Stomach smooth muscle (tissue), 2 donors: Measurements from ENCODE around the gene MAPK12.

Experiments used
- H3K27ac ChIP-seq: one replicate; pipeline ENCODE4 v1.7.0; 2013; ENCODE audit warnings: mild to moderate bottlenecking, low read length, inconsistent platforms
- H3K27me3 ChIP-seq, 2 donors: one replicate each; pipeline ENCODE4 v1.7.0; 2013; ENCODE audit warnings: low read length in 2 of 2; ENCODE audit not compliant: insufficient read depth in 2 of 2, control insufficient read depth in 1 of 2
- H3K36me3 ChIP-seq, 2 donors: one replicate each; pipeline ENCODE4 v1.7.0; 2013; ENCODE audit warnings: low read length in 2 of 2; ENCODE audit not compliant: control insufficient read depth in 2 of 2, insufficient read depth in 2 of 2
- H3K4me1 ChIP-seq: one replicate; pipeline ENCODE4 v1.7.0; 2013; ENCODE audit warnings: low read length; ENCODE audit not compliant: control insufficient read depth, insufficient read depth
- H3K4me3 ChIP-seq, 2 donors: one replicate each; pipeline ENCODE4 v1.7.0; 2013; ENCODE audit warnings: low read length in 2 of 2
- H3K9ac ChIP-seq, 2 donors: one replicate each; pipeline ENCODE4 v1.7.0; 2013; ENCODE audit warnings: low read length in 2 of 2, mild to moderate bottlenecking in 1 of 2
- H3K9me3 ChIP-seq, 2 donors: one replicate each; pipeline ENCODE4 v1.7.0; 2013; ENCODE audit warnings: low read length in 2 of 2; ENCODE audit not compliant: control insufficient read depth in 2 of 2
- donor health status: healthy.
- donor health status: Pancreatic carcinoma.

The MAPK12 gene

DNA sequence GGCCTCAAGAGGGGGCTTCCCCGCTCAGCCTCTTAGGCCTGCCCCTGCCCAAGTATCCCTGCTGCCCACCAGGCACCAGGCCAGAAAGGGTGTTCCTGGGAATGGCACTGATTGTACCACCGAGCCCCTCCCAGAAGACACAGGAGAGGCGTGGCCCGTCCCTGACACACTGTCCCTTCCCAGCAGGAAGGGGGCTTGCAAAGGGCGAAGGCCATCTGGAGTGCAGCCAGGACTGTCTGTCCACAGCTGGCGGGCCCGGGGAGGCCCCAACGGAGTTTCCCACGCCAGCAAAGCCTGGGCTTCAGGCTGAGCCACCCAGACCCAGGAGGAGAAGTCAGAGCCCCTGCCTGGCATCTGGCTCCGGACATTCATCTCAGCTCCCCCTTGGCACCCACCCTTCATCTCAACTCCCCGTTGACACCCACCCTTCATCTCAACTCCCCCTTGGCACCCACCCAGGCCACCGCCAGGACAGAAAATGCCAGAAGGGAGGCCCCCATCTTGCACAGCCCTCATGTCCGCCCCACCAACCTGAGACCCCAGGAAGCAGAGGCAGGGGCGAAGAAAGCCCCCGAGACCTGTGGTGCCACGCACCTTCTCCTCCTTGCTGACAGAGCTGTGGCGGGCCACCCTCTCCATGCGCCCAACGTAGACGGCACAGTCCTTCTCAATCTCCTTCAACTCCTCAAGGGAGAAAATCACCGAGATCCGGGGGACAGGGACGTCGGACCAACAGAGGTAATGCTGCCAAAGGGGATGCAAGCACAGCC, 36.1 kb downstream of the MAPK12 start:
- Histone ChIP-seq H3K36me3 (peaks cover 49 to 62% of the 10 kb centered on the region in 2 donors), H3K9ac (no peak overlapping the region), H3K27me3 (no peaks in the 10 kb centered on the region), H3K4me1 (no peaks in the 10 kb centered on the region), H3K4me3 (no peak overlapping the region), H3K27ac (no peak overlapping the region), H3K9me3 (no peaks in the 10 kb centered on the region)

DNA sequence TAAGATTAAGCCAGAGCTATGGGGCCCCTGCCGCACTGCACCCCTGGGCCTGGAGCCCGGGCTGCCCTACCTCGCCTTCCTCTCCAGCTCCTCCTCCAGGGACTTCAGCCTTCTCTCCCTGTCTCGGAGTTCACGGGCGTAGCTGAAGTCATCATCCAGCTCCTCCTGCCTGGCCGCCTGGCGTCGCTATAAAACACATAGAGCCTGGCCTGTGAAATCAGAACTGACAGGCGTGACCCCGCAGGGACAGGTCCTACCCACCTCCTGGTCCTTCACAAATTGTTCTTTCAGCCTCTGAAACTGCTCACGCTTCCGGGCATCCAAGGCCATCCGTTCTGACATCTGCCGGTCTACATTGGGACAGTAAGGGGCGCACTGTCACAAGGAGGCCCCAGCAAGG, 37.4 kb downstream of the MAPK12 start:
- no peak overlapping the region for H3K4me3 ChIP-seq
- peaks cover 11% of the 10 kb centered on the region for H3K4me1 ChIP-seq
- H3K9ac ChIP-seq, result no peak overlapping the region
- H3K9me3 ChIP-seq, result no peaks in the 10 kb centered on the region
- H3K36me3 ChIP-seq, result peaks cover 43 to 63% of the 10 kb centered on the region in 2 donors
- no peak overlapping the region for H3K27ac ChIP-seq
- no peaks in the 10 kb centered on the region for H3K27me3 ChIP-seq

DNA sequence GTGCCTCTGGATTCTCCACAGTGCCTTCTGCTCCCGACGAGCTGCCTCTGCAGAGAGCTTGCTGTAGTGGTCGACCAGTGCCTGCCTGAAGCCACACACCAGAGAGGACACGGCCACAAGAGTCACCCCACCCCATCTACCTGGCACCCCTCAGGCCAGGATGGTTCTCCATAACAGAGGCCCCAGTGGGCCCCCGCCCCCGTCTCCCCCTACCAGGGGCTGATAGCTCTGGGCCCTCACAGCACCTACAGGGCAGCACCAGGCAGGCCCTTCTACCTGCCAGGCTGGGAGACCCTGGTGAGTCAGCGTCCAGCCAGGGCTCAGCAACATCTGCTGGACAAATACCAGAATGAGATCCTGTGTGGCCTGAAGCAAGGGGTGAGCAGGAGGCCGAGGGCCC, 39.0 kb downstream of the MAPK12 start:
- Histone ChIP-seq H3K27ac (no peak overlapping the region), H3K9me3 (no peaks in the 10 kb centered on the region), H3K27me3 (no peaks in the 10 kb centered on the region), H3K9ac (no peak overlapping the region), H3K4me1 (peaks cover 14% of the 10 kb centered on the region), H3K36me3 (peaks cover 49 to 66% of the 10 kb centered on the region in 2 donors), H3K4me3 (no peak overlapping the region)

DNA sequence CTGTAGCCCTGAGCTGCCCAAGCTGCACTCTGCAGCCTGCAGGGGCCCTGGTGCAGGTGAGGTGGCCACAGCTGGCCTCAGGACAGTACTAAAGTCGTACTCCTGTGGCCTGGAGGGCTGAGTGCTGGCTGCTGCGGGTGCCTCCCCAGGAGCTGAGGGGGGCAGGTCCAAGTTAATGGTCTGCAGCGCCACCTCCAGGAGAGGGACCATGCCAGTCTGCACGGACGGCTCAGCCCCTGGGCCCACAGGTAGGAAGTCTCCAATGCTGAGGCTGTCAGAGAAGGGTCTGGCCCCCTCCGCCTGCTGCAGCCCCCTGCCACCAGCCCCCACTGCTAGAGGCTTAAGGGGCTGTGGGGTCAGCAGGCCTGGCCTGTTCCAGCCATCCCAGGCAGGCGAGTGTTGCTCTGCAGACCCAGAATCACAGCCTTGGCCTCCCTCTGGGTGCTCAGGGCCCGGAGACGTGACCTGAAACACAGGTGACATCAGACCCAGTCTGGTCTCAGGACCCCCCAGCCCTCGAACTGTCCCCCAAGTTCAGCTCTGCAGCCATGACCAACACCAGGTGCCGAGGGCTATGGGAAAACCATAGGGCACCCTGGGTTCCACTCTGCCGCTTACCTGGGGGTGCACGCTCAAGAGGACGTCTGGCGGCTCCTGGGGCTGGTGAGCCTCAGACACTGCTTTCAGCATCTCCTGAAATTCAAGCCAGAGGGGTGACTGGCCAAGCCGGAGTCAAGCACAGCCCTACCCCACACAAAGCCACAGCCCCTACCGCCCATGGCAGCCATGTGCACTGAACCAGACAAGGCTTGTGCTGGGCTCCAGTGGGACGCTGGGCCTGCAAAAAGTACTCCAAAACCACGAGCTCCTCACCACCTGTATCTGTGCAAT, 39.8 kb downstream of the MAPK12 start:
- Histone ChIP-seq H3K36me3 (peaks cover 56 to 62% of the 10 kb centered on the region in 2 donors), H3K9me3 (no peaks in the 10 kb centered on the region), H3K9ac (no peak overlapping the region), H3K27me3 (no peaks in the 10 kb centered on the region), H3K4me3 (no peak overlapping the region), H3K27ac (no peak overlapping the region), H3K4me1 (peaks cover 14% of the 10 kb centered on the region)

DNA sequence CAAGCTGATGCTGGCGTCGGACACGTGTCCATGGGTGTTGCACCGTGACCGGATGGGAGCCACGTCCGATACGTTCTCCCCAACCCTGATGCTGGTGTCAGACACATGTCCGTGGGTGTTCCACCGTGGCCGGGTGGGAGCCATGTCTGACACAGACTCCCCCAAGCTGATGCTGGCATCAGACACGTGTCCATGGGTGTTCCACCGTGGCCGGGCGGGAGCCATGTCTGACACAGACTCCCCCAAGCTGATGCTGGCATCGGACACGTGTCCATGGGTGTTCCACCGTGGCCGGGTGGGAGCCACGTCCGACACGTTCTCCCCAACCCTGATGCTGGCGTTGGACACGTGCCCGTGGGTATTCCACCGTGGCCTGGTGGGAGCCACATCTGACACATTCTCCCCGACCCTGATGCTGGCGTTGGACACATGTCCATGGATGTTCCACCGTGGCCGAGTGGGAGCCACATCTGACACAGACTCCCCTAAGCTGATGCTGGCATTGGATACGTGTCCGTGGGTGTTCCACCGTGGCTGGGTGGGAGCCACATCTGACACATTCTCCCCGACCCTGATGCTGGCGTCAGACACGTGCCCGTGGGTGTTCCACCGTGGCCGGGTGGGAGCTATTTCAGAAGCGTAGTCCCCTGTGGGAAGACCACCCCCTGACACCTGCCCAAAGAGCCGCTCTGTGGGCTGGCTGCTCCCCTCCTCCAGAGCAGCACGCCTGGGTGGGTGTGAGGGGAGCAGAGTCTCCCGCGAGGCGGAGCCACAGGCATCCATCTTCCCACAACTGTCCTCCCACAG, 40.7 kb downstream of the MAPK12 start:
- Histone ChIP-seq H3K36me3 (peaks cover 61 to 66% of the 10 kb centered on the region in 2 donors), H3K9ac (no peak overlapping the region), H3K4me1 (peaks cover 14% of the 10 kb centered on the region)

DNA sequence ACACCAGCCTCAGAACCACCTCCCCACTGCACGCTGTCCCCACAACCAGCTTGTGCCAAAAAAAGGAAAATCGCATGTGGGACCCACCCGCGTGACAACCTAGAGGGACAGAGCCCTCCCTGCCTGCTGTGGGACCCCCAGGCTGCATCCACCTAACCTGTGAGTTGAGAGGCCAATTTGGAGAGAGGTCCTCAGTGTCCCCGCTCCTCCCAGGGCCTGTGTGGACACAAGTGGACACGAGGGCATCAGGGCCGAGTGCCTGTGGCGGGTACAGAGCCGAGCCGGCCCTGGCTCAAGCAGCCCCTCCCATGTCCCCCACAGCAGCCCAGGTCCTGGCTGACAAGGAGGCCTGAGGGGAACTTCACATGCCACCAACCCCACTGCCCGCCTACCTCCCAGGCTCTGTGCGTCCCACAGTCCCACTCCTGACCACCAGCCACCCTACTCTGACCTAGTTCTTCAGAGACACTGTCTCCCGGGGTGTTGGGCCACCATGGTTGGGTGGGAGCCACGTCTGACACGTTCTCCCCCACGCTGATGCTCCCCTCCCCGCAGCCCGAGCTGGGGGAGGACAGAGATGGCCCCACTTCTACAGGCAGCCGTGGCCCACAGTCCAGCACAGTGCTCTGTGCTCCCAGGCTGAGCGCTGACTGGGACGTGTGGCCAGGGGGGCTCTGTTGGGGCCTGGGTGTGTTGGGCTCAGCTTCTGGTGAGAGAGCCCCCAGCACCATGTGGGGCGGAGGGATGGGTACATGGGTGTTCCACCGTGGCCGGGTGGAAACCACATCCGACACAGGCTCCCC, 41.5 kb downstream of the MAPK12 start:
- H3K4me1 ChIP-seq, result peaks cover 14% of the 10 kb centered on the region
- H3K27ac ChIP-seq, result no peak overlapping the region
- peaks cover 56 to 63% of the 10 kb centered on the region in 2 donors for H3K36me3 ChIP-seq
- H3K27me3 ChIP-seq, result no peaks in the 10 kb centered on the region
- no peaks in the 10 kb centered on the region for H3K9me3 ChIP-seq
- no peak overlapping the region for H3K9ac ChIP-seq
- no peak overlapping the region for H3K4me3 ChIP-seq

More for the DNA sequence above, 40.7 kb downstream of the MAPK12 start:
- Histone ChIP-seq H3K4me3 (no peak overlapping the region), H3K27ac (no peak overlapping the region), H3K27me3 (no peaks in the 10 kb centered on the region), H3K9me3 (no peaks in the 10 kb centered on the region)

DNA sequence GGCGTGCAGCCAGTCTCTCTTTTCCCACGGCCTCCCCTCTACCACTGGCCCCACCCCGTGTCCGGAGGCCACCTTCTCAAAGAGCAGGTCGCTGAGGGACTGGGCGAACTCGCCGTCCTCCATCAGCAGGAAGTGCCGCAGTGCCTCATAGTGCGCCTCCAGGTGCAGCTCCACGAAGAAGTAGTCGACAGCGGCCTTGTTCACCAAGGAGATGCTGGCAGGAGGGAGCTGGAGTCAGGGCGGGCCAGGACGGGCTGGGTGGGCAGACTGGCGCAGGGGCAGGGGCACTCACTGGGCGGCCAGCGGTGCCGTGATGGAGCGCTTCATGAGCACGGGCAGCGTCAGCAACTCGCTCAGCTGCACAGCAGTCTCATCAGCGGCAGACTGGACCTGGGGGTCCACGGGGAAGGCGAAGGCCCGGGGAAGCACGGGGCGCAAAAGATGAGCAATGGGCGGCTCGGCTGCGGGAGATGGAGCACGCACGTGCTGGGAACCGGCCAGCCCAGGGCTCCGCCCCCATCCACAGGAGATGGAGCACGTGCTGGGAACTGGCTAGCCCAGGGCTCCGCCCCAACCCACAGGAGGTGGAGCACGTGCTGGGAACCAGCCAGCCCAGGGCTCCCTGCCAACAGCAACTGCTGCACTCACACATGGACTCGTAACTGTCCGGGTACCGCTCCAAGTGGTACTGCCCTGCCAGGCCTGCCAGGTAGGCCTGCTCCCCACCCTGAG, 42.3 kb downstream of the MAPK12 start:
- Histone ChIP-seq H3K9ac (no peak overlapping the region), H3K36me3 (peaks cover 52 to 64% of the 10 kb centered on the region in 2 donors), H3K27ac (no peak overlapping the region), H3K4me1 (peaks cover 14% of the 10 kb centered on the region), H3K4me3 (no peak overlapping the region), H3K27me3 (no peaks in the 10 kb centered on the region), H3K9me3 (no peaks in the 10 kb centered on the region)

DNA sequence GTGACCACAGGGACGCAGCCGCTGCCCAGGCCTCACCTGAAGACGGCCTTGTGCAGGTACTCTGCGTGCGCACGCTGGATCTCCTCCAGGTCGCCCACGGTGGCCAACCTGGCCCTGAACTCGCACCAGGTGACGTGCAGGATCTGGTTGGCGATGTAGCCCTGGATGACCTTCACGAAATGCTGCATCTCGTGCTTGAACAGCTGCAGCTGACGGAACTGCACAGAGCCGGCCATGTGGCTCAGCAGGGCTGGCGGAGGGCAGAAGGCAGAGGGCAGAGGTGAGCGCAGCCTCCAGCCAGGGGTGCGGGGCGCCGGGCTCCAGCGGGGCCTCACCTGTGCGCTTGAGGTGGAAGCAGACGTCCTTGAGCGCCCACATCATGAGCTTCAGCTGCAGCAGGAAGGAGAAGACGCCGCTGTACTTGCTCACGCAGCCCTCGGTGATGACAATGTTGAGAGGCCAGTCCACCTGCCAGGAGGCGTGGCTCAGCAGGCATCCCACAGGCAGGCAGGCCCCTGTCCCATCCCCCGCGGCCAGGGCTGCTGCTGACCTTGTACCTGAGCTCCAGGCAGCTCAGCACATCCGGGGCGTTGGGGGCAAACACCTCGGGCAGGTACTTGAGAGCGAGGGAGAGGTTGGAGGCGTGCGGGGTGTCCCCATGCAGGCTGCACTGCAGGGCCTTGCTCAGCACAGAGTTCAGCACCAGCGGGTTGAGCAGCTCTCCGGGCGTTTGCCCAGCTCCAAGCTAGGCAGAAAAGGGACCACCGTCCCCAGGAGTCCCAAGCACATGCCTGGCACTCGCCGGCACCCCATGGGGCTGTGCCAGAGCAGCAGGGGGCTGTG, 43.1 kb downstream of the MAPK12 start:
- Histone ChIP-seq H3K36me3 (peaks cover 47 to 60% of the 10 kb centered on the region in 2 donors), H3K4me3 (no peak overlapping the region), H3K27me3 (no peaks in the 10 kb centered on the region), H3K9ac (no peak overlapping the region), H3K27ac (no peak overlapping the region), H3K9me3 (no peaks in the 10 kb centered on the region), H3K4me1 (peaks cover 14% of the 10 kb centered on the region)

DNA sequence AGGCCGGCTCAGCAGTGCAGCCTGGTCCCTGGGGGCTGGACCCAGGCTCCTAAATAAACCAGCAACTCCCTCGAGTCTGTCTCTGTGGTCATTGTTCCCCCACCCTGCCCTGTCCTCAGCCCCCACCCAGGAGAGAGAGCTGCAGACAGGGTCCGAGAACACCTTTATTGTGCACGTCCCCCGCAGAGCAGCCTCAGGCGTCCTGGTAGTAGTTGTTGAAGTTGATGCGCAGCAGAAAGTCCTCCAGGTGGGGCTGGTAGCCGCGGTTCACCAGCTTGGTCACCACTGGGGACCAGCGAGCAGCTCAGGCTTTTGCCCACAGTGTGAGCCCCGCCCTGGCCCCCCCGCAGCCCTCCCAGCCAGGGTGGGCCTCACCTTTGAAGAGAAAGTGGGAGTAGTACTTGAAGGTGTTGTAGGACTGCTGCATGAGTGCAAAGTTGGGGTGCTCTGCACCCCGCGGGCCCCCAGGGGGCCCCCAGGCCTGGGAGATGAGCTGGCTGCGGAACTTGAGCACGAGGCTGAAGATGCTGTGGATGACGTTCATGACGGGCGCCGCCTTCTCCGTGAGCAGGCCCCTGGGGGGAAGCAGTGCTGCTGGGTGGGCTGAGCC, 43.8 kb downstream of the MAPK12 start:
- H3K9me3 ChIP-seq, result no peaks in the 10 kb centered on the region
- no peak overlapping the region for H3K27ac ChIP-seq
- H3K4me3 ChIP-seq, result no peak overlapping the region
- H3K36me3 ChIP-seq, result peaks cover 54 to 60% of the 10 kb centered on the region in 2 donors
- H3K9ac ChIP-seq, result no peak overlapping the region
- H3K4me1 ChIP-seq, result peaks cover 14% of the 10 kb centered on the region
- H3K27me3 ChIP-seq, result no peaks in the 10 kb centered on the region
